Ectodermal cell (in vitro differentiated cells): ENCODE data around the gene HNRNPC.
"Not testable (repeated sequence)": the region's sequence is repeated elsewhere in the genome, so short reads cannot be mapped to it uniquely, and the experiment has no call there.

Experiments
- H3K27ac ChIP-seq: 2 replicates; pipeline ENCODE4 v1.7.0; 2013; ENCODE audit warnings: mild to moderate bottlenecking, low read depth, low read length; ENCODE audit not compliant: insufficient read depth, poor library complexity, severe bottlenecking
- H3K27me3 ChIP-seq: 2 replicates; pipeline ENCODE4 v1.7.0; 2013; ENCODE audit warnings: mild to moderate bottlenecking, low read length; ENCODE audit not compliant: insufficient read depth, control insufficient read depth, poor library complexity, severe bottlenecking
- H3K36me3 ChIP-seq: one replicate; pipeline ENCODE4 v1.7.0; 2013; ENCODE audit warnings: low read length; ENCODE audit not compliant: control insufficient read depth, insufficient read depth
- H3K4me1 ChIP-seq: one replicate; pipeline ENCODE4 v1.7.0; 2013; ENCODE audit warnings: low read length; ENCODE audit not compliant: control insufficient read depth, insufficient read depth
- H3K4me3 ChIP-seq: 2 replicates; pipeline ENCODE4 v1.7.0; 2013; ENCODE audit warnings: low read depth, low read length, control low read depth; ENCODE audit not compliant: insufficient read depth
- H3K9me3 ChIP-seq: 2 replicates; pipeline ENCODE4 v1.7.0; 2013; ENCODE audit warnings: mild to moderate bottlenecking, low read length, moderate library complexity; ENCODE audit not compliant: control insufficient read depth
- WGBS, 2 experiments: methylation state at CpG; one replicate each; pipeline ENCODE4 v1.1.7; 2013; ENCODE audit warnings: missing lambda C conversion rate in 2 of 2; 5-methylcytosine and 5-hydroxymethylcytosine counted together

The HNRNPC gene

DNA sequence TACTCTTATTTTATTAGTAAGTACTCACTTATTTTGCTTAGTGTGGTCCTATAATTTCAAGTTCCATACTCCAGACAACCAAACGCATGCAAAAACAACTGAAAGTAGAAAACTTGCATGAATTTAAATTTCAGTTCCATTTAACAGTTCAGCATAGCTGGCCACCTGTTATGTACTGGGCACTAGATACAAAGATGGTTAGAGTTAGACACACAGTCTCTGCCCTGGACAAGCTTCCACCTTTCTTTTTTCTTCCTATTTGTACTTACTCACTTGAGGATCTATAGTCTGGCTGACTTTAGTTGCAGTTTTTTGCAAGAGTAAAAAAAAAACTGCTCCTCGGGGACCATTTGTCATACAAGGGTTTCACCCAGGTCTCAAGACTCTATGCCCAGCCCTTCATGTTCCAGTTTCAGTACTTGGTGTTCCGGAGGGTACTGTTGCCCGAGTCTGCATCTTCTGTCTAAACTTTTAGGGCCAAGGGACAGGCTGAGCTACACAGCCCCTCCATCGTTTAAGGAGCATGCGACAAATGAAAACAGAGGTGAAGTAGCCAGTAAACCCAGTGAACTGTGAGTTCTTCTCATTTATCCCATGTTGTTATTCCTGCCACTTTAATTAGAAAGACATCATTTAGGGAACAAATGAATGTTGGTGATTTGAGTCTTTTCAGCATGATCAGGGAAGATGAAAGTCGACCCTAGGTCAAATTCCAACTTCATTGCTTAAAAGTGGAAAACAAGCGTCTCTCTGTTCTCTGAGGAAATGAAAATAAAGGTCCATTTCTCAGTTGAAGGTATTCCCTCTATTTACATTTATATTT, 33.0 kb upstream of the HNRNPC start:
- Histone ChIP-seq H3K27ac (no peak overlapping the region), H3K36me3 (no peaks in the 10 kb centered on the region), H3K27me3 (peaks cover 9% of the 10 kb centered on the region), H3K4me1 (no peaks in the 10 kb centered on the region), H3K9me3 (no peaks in the 10 kb centered on the region), H3K4me3 (no peak overlapping the region)
- WGBS, 2 experiments, result 88 to 96% methylated on average over 8 of the region's 8 CpGs

DNA sequence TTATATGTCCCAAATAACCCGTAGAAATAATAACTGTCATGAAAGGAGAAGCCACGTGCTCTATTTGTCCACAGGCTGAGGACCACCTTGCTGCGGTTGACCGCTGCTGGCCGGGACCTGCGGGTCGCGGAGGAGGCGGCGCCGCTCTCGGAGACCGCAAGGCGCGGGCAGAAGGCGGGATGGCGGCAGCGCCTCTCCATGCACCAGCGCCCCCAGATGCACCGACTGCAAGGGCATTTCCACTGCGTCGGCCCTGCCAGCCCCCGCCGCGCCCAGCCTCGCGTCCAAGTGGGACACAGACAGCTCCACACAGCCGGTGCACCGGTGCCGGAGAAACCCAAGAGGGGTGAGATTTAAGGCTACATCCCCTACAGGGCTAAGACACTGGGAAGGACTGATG, 31.6 kb upstream of the HNRNPC start:
- Histone ChIP-seq H3K4me3 (peak overlapping the region; percentile 25), H3K4me1 (no peaks in the 10 kb centered on the region), H3K27me3 (peaks cover 9% of the 10 kb centered on the region), H3K27ac (no peak overlapping the region), H3K36me3 (no peaks in the 10 kb centered on the region), H3K9me3 (no peaks in the 10 kb centered on the region)
- 3% methylated on average over 30 of the region's 30 CpGs for WGBS, 2 experiments

DNA sequence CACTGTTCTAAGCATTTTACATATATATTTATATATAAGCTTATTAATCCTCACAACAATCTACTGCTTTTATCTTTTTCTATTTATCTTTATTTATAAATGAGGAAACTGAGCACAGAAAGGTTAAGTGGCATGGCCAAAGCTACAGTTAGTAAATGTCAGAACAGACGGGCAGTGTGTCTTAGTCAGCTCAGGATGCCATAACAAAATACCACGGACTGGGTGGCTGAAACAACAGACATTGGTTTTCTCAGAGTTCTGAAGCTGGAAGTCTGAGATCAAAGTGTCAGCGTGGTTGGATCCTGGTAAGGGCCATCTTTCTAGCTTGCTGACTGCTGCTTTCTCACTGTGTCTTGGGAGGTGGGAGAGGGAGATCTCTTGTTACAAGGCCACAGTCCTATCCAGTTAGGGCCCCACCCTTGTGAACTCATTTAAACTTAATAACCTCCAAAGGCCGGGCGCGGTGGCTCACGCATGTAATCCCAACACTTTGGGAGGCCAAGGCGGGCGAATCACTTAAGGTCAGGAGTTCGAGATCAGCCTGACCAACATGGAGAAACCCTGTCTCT, 30.4 kb upstream of the HNRNPC start:
- no peaks in the 10 kb centered on the region for H3K36me3 ChIP-seq
- H3K9me3 ChIP-seq, result no peaks in the 10 kb centered on the region
- no peak overlapping the region for H3K4me3 ChIP-seq
- H3K27me3 ChIP-seq, result peaks cover 9% of the 10 kb centered on the region
- H3K27ac ChIP-seq, result no peak overlapping the region
- WGBS, 2 experiments, result 81 to 86% methylated on average over 10 of the region's 10 CpGs
- no peaks in the 10 kb centered on the region for H3K4me1 ChIP-seq

DNA sequence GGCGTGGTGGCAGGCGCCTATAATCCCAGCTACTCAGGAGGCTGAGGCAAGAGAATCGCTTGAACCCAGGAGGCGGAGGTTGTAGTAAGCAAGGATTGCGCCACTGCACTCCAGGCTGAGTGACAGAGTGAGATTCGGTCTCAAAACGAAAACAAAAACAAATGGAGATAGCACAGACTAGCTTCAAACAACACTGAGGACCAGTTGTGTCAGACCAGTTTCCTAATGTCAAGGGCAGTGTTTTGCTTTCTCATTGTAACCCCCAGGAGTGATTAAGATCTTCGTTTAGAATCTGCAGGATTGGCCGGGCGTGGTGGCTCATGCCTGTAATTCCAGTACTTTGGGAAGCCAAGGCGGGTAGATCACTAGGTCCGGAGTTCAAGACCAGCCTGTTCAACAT, 29.1 kb upstream of the HNRNPC start:
- WGBS, 2 experiments, result 88 to 92% methylated on average over 12 of the region's 12 CpGs
- H3K4me1 ChIP-seq, result no peaks in the 10 kb centered on the region
- no peaks in the 10 kb centered on the region for H3K36me3 ChIP-seq
- no peak overlapping the region for H3K27ac ChIP-seq
- H3K4me3 ChIP-seq, result no peak overlapping the region
- no peaks in the 10 kb centered on the region for H3K9me3 ChIP-seq
- H3K27me3 ChIP-seq, result peaks cover 9% of the 10 kb centered on the region

DNA sequence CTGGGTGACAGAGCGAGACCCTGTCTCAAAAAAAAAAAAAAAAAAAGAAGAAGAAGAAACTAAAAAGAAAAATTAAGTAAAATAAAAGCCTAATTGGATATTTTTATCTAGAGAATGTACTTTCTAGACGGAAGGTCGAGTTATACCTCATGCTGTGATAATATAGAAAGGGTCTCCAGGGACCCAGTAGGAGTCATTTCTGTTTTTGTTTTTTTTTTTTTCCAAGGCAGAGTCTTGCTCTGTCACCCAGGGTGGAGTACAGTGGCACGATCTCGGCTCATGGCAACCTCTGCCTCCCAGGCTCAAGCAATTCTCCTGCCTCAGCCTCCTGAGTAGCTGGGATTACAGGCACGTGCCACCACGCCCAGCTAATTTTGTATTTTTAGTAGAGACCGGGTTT, 24.8 kb upstream of the HNRNPC start:
- H3K9me3 ChIP-seq, H3K27ac ChIP-seq, H3K4me1 ChIP-seq, H3K4me3 ChIP-seq, H3K27me3 ChIP-seq, H3K36me3 ChIP-seq: not testable (repeated sequence)
- WGBS, 2 experiments, result 86 to 92% methylated on average over 7 to 8 of the region's 8 CpGs

DNA sequence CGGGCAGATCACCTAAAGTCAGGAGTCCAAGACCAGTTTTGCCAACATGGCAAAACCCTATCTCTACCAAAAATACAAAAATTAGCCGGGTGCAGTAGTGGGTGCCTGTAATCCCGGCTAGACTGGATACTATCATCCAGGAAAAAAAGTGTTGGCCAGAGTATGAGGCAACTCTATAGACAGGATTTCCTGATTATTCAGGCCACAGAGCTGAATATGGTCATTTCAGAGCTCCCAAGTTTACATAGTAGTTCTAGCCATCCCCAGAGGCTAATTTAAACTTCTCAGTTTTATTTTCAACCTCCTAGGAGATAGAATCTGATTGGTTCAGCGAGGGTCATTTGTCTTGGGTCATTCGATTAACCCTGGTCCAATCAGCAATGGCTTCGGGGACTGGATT, 17.9 kb upstream of the HNRNPC start:
- WGBS, 2 experiments, result 92 to 93% methylated on average over 6 of the region's 6 CpGs
- H3K4me3 ChIP-seq, result no peak overlapping the region
- no peaks in the 10 kb centered on the region for H3K36me3 ChIP-seq
- H3K27ac ChIP-seq, result no peak overlapping the region
- H3K9me3 ChIP-seq, result no peaks in the 10 kb centered on the region
- no peaks in the 10 kb centered on the region for H3K4me1 ChIP-seq
- H3K27me3 ChIP-seq, result no peaks in the 10 kb centered on the region

DNA sequence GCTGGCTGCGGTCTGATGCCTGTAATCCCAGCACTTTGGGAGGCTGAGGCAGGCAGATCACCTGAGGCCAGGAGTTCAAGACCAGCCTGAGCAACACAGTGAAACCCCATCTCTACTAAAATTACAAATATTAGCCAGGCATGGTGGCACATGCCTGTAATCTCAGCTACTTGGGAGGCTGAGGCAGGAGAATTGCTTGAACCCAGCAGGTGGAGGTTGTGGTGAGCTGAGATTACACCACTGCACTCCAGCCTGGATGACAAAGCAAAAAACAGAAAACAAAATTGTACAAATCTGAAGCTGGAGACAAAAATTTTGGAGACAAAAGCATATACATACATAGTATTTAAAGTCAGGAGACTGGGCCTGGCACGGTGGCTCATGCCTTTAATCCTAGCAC, 17.3 kb upstream of the HNRNPC start:
- 91 to 93% methylated on average over 2 of the region's 2 CpGs for WGBS, 2 experiments

DNA sequence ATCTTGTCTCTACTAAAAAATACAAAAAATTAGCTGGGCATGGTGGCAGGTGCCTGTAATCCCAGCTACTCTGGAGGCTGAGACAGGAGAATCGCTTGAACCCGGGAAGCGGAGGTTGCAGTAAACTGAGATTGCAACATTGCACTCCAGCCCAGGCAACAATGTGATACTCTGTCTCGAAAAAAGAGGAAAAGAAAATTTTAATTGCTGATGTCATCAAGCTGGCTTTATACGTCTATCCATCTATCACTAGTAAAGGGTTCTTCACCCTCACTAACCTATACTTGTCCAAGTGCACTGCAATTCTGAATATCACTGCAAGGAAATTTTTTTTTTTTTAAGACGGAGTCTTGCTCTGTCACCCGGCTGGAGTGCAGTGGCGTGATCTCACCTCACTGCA, 12.7 kb upstream of the HNRNPC start:
- 87 to 94% methylated on average over 8 of the region's 8 CpGs for WGBS, 2 experiments
- not testable (repeated sequence) for H3K27ac ChIP-seq, H3K27me3 ChIP-seq, H3K9me3 ChIP-seq, H3K36me3 ChIP-seq, H3K4me1 ChIP-seq, H3K4me3 ChIP-seq

More for the DNA sequence above, 17.3 kb upstream of the HNRNPC start:
- not testable (repeated sequence) for H3K4me3 ChIP-seq, H3K27ac ChIP-seq, H3K36me3 ChIP-seq, H3K9me3 ChIP-seq, H3K4me1 ChIP-seq, H3K27me3 ChIP-seq

DNA sequence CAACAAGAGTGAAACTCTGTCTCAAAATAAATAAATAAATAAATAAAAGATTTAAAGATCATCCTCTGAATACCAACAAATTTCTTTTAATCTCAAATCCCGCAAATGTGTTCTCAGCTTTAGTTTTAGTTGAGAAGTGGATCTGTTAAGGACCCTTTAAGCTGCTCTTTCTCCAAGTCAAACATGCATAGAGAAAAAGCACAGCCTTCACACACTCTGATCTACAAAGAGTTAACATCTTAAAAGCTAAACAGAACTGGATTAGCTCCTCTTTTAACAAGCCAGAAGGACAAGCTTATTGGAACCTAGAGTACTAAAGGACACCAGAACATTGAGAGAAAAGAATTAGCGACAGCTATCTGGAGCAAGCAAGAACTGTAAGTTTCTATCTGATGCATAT, 10.5 kb upstream of the HNRNPC start, which contains the start of gene RPGRIP1:
Gene RPGRIP1, plus strand, starts transcription at position 301 of the 400 bp plus-strand sequence. CDS start 7,894 bp downstream, outside the sequence.
- H3K36me3 ChIP-seq, result no peaks in the 10 kb centered on the region
- no peak within 1 kb of the TSS for H3K27ac ChIP-seq
- no peaks in the 10 kb centered on the region for H3K9me3 ChIP-seq
- no peak within 1 kb of the TSS for H3K4me3 ChIP-seq
- no peaks in the 10 kb centered on the region for H3K27me3 ChIP-seq
- H3K4me1 ChIP-seq, result no peaks in the 10 kb centered on the region
- WGBS, 2 experiments, result 95 to 100% methylated on average over 2 of the region's 2 CpGs

DNA sequence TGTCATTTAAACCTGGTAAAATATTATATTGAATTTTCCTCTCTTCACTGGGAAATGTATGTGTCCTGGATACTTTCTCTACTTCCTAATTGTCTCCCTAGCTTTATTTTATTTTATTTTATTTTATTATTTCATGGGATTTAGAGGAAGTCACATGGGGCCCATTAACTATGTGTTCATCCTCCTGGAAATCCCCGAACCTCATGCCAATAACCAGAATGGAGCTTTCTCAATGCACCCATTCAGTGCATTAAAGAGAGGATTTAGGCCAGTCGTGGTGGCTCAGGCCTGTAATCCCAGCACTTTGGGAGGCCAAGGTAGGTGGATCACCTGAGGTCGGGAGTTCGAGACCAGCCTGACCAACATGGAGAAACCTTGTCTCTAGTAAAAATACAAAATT, 9.4 kb upstream of the HNRNPC start:
- Histone ChIP-seq H3K27me3 (no peaks in the 10 kb centered on the region), H3K9me3 (no peaks in the 10 kb centered on the region), H3K27ac (no peak overlapping the region), H3K4me3 (no peak overlapping the region), H3K36me3 (no peaks in the 10 kb centered on the region), H3K4me1 (no peaks in the 10 kb centered on the region)
- WGBS, 2 experiments, result 82 to 84% methylated on average over 4 of the region's 4 CpGs
